IMR-90 (cell line): ENCODE data around the gene CABYR. TPM values are rescaled to one million over a fixed set of nuclear protein-coding genes. Genes with fewer than 3 reads are reported as not detected.

Experiments
- ATAC-seq: fragments of 200-7000 bp; cut with Tn5 transposase; 2 replicates; pipeline ENCODE4 v1.9.1; 2020; ENCODE audit warnings: low read depth, mild to moderate bottlenecking, moderate library complexity
- BruUV-seq: library from RNA; stranded (reverse); fragments of 400-500 nt; replicated peaks from 2 replicates; lab custom pipeline; 2021; lab: Mats Ljungman, UMichigan
- CTCF ChIA-PET: fragments of 300-600 bp; formaldehyde crosslinking; extraction: SDS; loops from one replicate; lab custom pipeline; 2021; ENCODE audit warnings: antibody characterized with exemption; lab: Yijun Ruan, JAX
- POLR2A ChIA-PET: fragments of 300-600 bp; sonication (Branson Sonifier 250); formaldehyde crosslinking; loops from one replicate; lab custom pipeline; 2022; ENCODE audit warnings: antibody characterized with exemption; ENCODE audit not compliant: unreplicated experiment; lab: Charles Lee
- DNase-seq: peaks from one replicate; pipeline ENCODE4 v3.0.0; 2013
- H2AFZ ChIP-seq: replicated peaks from 2 replicates; pipeline ENCODE3; 2013; ENCODE audit warnings: low read length, mild to moderate bottlenecking; ENCODE audit not compliant: poor library complexity
- H2AK5ac ChIP-seq: 2 replicates; pipeline ENCODE4 v1.6.1; 2013; ENCODE audit warnings: low read depth, low read length, inconsistent platforms
- H2AK9ac ChIP-seq: replicated peaks from 2 replicates; pipeline ENCODE3; 2013; ENCODE audit warnings: mild to moderate bottlenecking, low read depth, low read length, moderate library complexity; ENCODE audit not compliant: poor library complexity
- H2BK120ac ChIP-seq: 2 replicates; pipeline ENCODE4 v1.6.1; 2013; ENCODE audit warnings: low read depth, low read length, inconsistent platforms
- H2BK15ac ChIP-seq: 3 replicates; pipeline ENCODE4 v1.6.1; 2013; ENCODE audit warnings: low read depth, low read length, inconsistent platforms
- H2BK20ac ChIP-seq: 2 replicates; pipeline ENCODE4 v1.6.1; 2013; ENCODE audit warnings: low read depth, mild to moderate bottlenecking, inconsistent platforms, low read length, moderate library complexity
- H2BK5ac ChIP-seq: 2 replicates; pipeline ENCODE4 v1.6.1; 2013; ENCODE audit warnings: mild to moderate bottlenecking, low read depth, low read length, inconsistent platforms; ENCODE audit not compliant: poor library complexity, severe bottlenecking
- H3K14ac ChIP-seq: replicated peaks from 2 replicates; pipeline ENCODE4 v1.6.1; 2013; ENCODE audit warnings: low read depth, low read length, inconsistent platforms
- H3K18ac ChIP-seq: 2 replicates; pipeline ENCODE4 v1.6.1; 2013; ENCODE audit warnings: low read depth, low read length, control low read depth
- H3K23ac ChIP-seq: 2 replicates; pipeline ENCODE4 v1.6.1; 2013; ENCODE audit warnings: low read depth, low read length, inconsistent platforms
- H3K27ac ChIP-seq: 2 replicates; pipeline ENCODE4 v1.5.1; 2013; ENCODE audit warnings: mild to moderate bottlenecking, control low read depth, low read length; ENCODE audit not compliant: insufficient read depth
- H3K27me3 ChIP-seq: 2 replicates; pipeline ENCODE4 v1.6.1; 2013; ENCODE audit warnings: low read length; ENCODE audit not compliant: control insufficient read depth, insufficient read depth
- H3K36me3 ChIP-seq: 2 replicates; pipeline ENCODE4 v1.6.1; 2013; ENCODE audit warnings: low read length, mixed read lengths; ENCODE audit not compliant: control insufficient read depth, insufficient read depth
- H3K4ac ChIP-seq: 2 replicates; pipeline ENCODE4 v1.6.1; 2013; ENCODE audit warnings: low read depth, low read length, inconsistent platforms
- H3K4me1 ChIP-seq: 2 replicates; pipeline ENCODE4 v1.6.1; 2013; ENCODE audit warnings: low read length, mixed read lengths; ENCODE audit not compliant: control insufficient read depth, insufficient read depth
- H3K4me2 ChIP-seq: 2 replicates; pipeline ENCODE4 v1.6.1; 2013; ENCODE audit warnings: low read depth, mild to moderate bottlenecking, control low read depth, low read length, moderate library complexity
- H3K4me3 ChIP-seq: 2 replicates; pipeline ENCODE4 v1.5.1; 2013; ENCODE audit warnings: low read depth, mild to moderate bottlenecking, control low read depth, low read length, moderate library complexity; ENCODE audit not compliant: insufficient read depth
- H3K56ac ChIP-seq: 2 replicates; pipeline ENCODE4 v1.6.1; 2013; ENCODE audit warnings: low read length, inconsistent platforms; ENCODE audit not compliant: insufficient read depth; ENCODE audit errors: extremely low read depth
- H3K79me1 ChIP-seq, 2 experiments: 2 replicates each; pipeline ENCODE4 v1.6.1; 2013; ENCODE audit warnings: low read length in 2 of 2, inconsistent platforms in 1 of 2, low read depth in 1 of 2
- H3K9ac ChIP-seq: 2 replicates; pipeline ENCODE4 v1.6.1; 2013; ENCODE audit warnings: low read depth, low read length, control low read depth
- H3K9me1 ChIP-seq: 2 replicates; pipeline ENCODE4 v1.6.1; 2013; ENCODE audit warnings: low read length, inconsistent platforms; ENCODE audit not compliant: insufficient read depth
- H3K9me3 ChIP-seq: 2 replicates; pipeline ENCODE4 v1.6.1; 2013; ENCODE audit warnings: low read length; ENCODE audit not compliant: control insufficient read depth, insufficient read depth
- H4K20me1 ChIP-seq: 2 replicates; pipeline ENCODE4 v1.6.1; 2013; ENCODE audit warnings: low read length, inconsistent platforms; ENCODE audit not compliant: insufficient read depth
- H4K5ac ChIP-seq: 2 replicates; pipeline ENCODE4 v1.6.1; 2013; ENCODE audit warnings: mild to moderate bottlenecking, low read depth, low read length, control low read depth
- H4K8ac ChIP-seq, 2 experiments: 2 replicates each; pipeline ENCODE4 v1.6.1; 2013; ENCODE audit warnings: low read depth in 2 of 2, low read length in 2 of 2, control low read depth in 1 of 2, inconsistent platforms in 1 of 2
- H4K91ac ChIP-seq: 2 replicates; pipeline ENCODE4 v1.6.1; 2013; ENCODE audit warnings: low read depth, low read length, inconsistent platforms; ENCODE audit not compliant: insufficient read depth
- CHD1 ChIP-seq: IDR thresholded peaks from 2 replicates; pipeline ENCODE4 v1.6.1; 2012; ENCODE audit warnings: low read depth, low read length, improper control_type of control experiment
- MAFK ChIP-seq: IDR thresholded peaks from 2 replicates; pipeline ENCODE4 v1.6.1; 2012; ENCODE audit warnings: low read depth, low read length, improper control_type of control experiment
- POLR2A ChIP-seq: IDR thresholded peaks from 2 replicates; pipeline ENCODE4 v1.6.1; 2012; ENCODE audit warnings: mild to moderate bottlenecking, low read depth, low read length
- RFX5 ChIP-seq: IDR thresholded peaks from 2 replicates; pipeline ENCODE4 v1.8.0; 2012; ENCODE audit warnings: low read depth, mild to moderate bottlenecking, low read length, moderate library complexity
- WGBS, 2 experiments: methylation state at CpG; one replicate each; pipeline versions ENCODE4 v1.1.5 to v1.1.7; 2013; ENCODE audit warnings: missing lambda C conversion rate in 2 of 2; ENCODE audit not compliant: insufficient read length in 1 of 2; ENCODE audit errors: extremely low coverage in 2 of 2; 5-methylcytosine and 5-hydroxymethylcytosine counted together
- dilution Hi-C: fragments of 300-500 bp; cut with HindIII; formaldehyde crosslinking; loops from one replicate; pipeline ENCODE4 v1.14.3; 2018; ENCODE audit warnings: low sequenced_read_pairs; ENCODE audit not compliant: unreplicated experiment
- in situ Hi-C: fragments of 300-500 bp; cut with MboI; formaldehyde crosslinking; loops from 3 replicates; pipeline ENCODE4 v1.14.3; 2019; ENCODE audit warnings: low sequenced_read_pairs, inconsistent platforms, mixed read lengths
- intact Hi-C: fragments of 100-400 bp; cut with micrococcal nuclease; formaldehyde crosslinking; loops from 2 replicates; pipeline ENCODE4 v1.10.0; 2022
- microRNA-seq, 2 experiments: library from miRNA; stranded (forward) in 1 of 2; unstranded in 1 of 2; fragments of 10-50 nt in 1 of 2; fragments of <30 nt in 1 of 2; gene quantifications in 1 of 2; microRNA quantifications in 1 of 2; one replicate each; pipeline versions ENCODE3 to v1.1.0; 2013 to 2020; ENCODE audit not compliant: insufficient read depth in 1 of 2, insufficient read length in 1 of 2, unreplicated experiment in 1 of 2
- polyA plus RNA-seq, 3 experiments: library from polyadenylated mRNA; depleted of rRNA; stranded (reverse); fragments of >200 nt; gene quantifications; 2 replicates each; pipeline ENCODE4 v1.2.3, GENCODE V29; 2012; ENCODE audit warnings: low replicate concordance in 1 of 3
- small RNA-seq, 5 experiments: library from RNA; depleted of rRNA; stranded (forward); fragments of <200 nt; gene quantifications; one replicate each; pipeline ENCODE3, GENCODE V24; 2012
- total RNA-seq: library from RNA; depleted of rRNA; stranded (reverse); fragments of >200 nt; gene quantifications from 2 replicates; pipeline ENCODE4 v1.2.3, GENCODE V29; 2012; rRNA removed

CABYR gene
- total and polyA plus RNA-seq, 2 of the 4 experiments (the other 2 are of a cell fraction), result 4.1 to 6.2 TPM

GRCh38 chr18:24209558-24209957 is 70.7 kb downstream of the CABYR start:
- Histone ChIP-seq H3K4me1 (peaks cover 9% of the 10 kb centered on the region; the same call in 1 of the 2 replicates), H4K20me1 (no peaks in the 10 kb centered on the region), H4K91ac (no peak overlapping the region), H3K18ac (no peak overlapping the region), H2BK20ac (no peak overlapping the region), H3K79me1 (peaks cover 0 to 29% of the 10 kb centered on the region in 2 experiments; a peak in 3 of 4 replicates), H3K4me3 (no peak overlapping the region), H2BK120ac (no peak overlapping the region), H3K36me3 (no peaks in the 10 kb centered on the region), H3K27ac (no peak overlapping the region), H3K9me1 (peaks cover 7% of the 10 kb centered on the region), H2AFZ (no peak overlapping the region), H3K4ac (no peak overlapping the region), H4K5ac (no peak overlapping the region), H3K27me3 (no peaks in the 10 kb centered on the region), H3K23ac (no peak overlapping the region), H3K9me3 (no peaks in the 10 kb centered on the region), H2BK5ac (peak overlapping the region; percentile 29), H3K9ac (no peak overlapping the region), H3K56ac (no peak overlapping the region), H2AK9ac (no peak overlapping the region), H2AK5ac (no peak overlapping the region; the same call in 1 of the 2 replicates), H3K4me2 (no peak overlapping the region), H2BK15ac (0 out of 3 replicates have a peak overlapping the region, but pooled peaks have one; percentile 29), H3K14ac (no peak overlapping the region), H4K8ac (no peak overlapping the region)
- ATAC-seq (no peak), DNase-seq (peak; percentile 42)
- POLR2A ChIA-PET, result no interaction called here
- intact Hi-C loops (no loop called here), dilution Hi-C loops (no loop called here), in situ Hi-C loops (no loop called here)
- TF ChIP-seq RFX5 (no peak), MAFK (no peak), POLR2A (no peak), CHD1 (no peak)
- WGBS, 2 experiments, result no CpG with 5 or more reads among the region's 6 CpGs
- CTCF ChIA-PET, result no interaction called here
- no TSS peak for BruUV-seq

Small RNAs within 50 kb of the gene (microRNA-seq; reads per million reads assigned to microRNA genes)
- gene RF00017 (ENCODE audit: insufficient read depth, insufficient read length), result not detected
- 5.2 reads per million for gene RNA5SP452 (ENCODE audit: insufficient read depth, insufficient read length)
- gene RNU5A-6P (ENCODE audit: insufficient read depth, insufficient read length), result not detected

Small RNAs within 50 kb of the gene (small RNA-seq; reads per million reads assigned to genes)
- 0 reads per million in 5 experiments for gene RF00017
- 0 reads per million in 5 experiments for gene RNA5SP452
- 0 to 0.18 (median 0) reads per million in 5 experiments for gene RNU5A-6P

Other genes starting within 250 kb of the CABYR start
- gene TTC39C, start 124.3 kb upstream of the CABYR start, total RNA-seq, result 20.8 and 22.8 TPM in 2 replicates
- 8.0 and 9.1 TPM in 2 replicates for gene TTC39C, start 124.3 kb upstream of the CABYR start, polyA plus RNA-seq (2012; rRNA removed)